ENCODE data around the gene CDH8. TPM values are rescaled to one million over a fixed set of nuclear protein-coding genes. Genes with fewer than 3 reads are reported as not detected.

The CDH8 gene
- total RNA-seq, 8 experiments from 2014 or later = 0.61 to 70.0 (median 20.3) TPM

GRCh38 chr16:61677776-61678175 lies 358.5 kb downstream of the CDH8 start:
- in situ Hi-C loops (cut with MboI; ENCODE audit: low pct_unique_long_range_greater_than_20kb in 2 of 9, low sequenced_read_pairs in 9 of 9, unreplicated experiment in 9 of 9) = no loop called here
- Histone ChIP-seq H3K4me3 (no peak overlapping the region), H3K27ac (no peak overlapping the region), H3K4me1 (replicated peaks in 1 of 2) (no peaks in the 10 kb centered on the region)
- ATAC-seq (replicated peaks in 6 of 8) = no peak
- WGBS, 10 experiments = 0 to 40% (median 15%) methylated on average over 2 to 5 of the region's 5 CpGs; no CpG with 5 or more reads in 2 of the 10 experiments

GRCh38 chr16:61676740-61677139 lies 359.5 kb downstream of the CDH8 start:
- in situ Hi-C loops (cut with MboI; ENCODE audit: low pct_unique_long_range_greater_than_20kb in 2 of 9, low sequenced_read_pairs in 9 of 9, unreplicated experiment in 9 of 9) = no loop called here
- WGBS, 10 experiments = 10 to 100% (median 75%) methylated on average over 1 to 2 of the region's 2 CpGs; no CpG with 5 or more reads in 2 of the 10 experiments
- Histone ChIP-seq H3K4me1 (replicated peaks in 1 of 2) (no peaks in the 10 kb centered on the region), H3K4me3 (no peak overlapping the region), H3K27ac (no peak overlapping the region)
- no peak for ATAC-seq (replicated peaks in 6 of 8)

GRCh38 chr16:61671161-61671560 lies 365.1 kb downstream of the CDH8 start:
- no peak overlapping the region for H3K27ac ChIP-seq
- in situ Hi-C loops (cut with MboI; ENCODE audit: low pct_unique_long_range_greater_than_20kb in 2 of 9, low sequenced_read_pairs in 9 of 9, unreplicated experiment in 9 of 9) = no loop called here
- H3K4me3 ChIP-seq = no peak overlapping the region
- H3K4me1 ChIP-seq (replicated peaks in 1 of 2) = no peaks in the 10 kb centered on the region
- WGBS, 10 experiments = 0 to 81% (median 49%) methylated on average over 1 to 3 of the region's 3 CpGs; no CpG with 5 or more reads in 2 of the 10 experiments
- no peak for ATAC-seq (replicated peaks in 6 of 8)

- H3K4me1 ChIP-seq (replicated peaks in 1 of 2) = no peaks in the 10 kb centered on the region
- in situ Hi-C loops (cut with MboI; ENCODE audit: low pct_unique_long_range_greater_than_20kb in 2 of 9, low sequenced_read_pairs in 9 of 9, unreplicated experiment in 9 of 9) = no loop called here
- H3K27ac ChIP-seq = no peak overlapping the region
- no peak for ATAC-seq (replicated peaks in 6 of 8)
- H3K4me3 ChIP-seq = no peak overlapping the region
- 80 to 100% methylated on average over 1 of the region's 1 CpG; no CpG with 5 or more reads in 8 of the 10 experiments for WGBS, 10 experiments
Measured at GRCh38 chr16:61665512-61665911, 370.7 kb downstream of the CDH8 start.

GRCh38 chr16:61659936-61660335 lies 376.3 kb downstream of the CDH8 start:
- Histone ChIP-seq H3K4me3 (no peak overlapping the region), H3K4me1 (replicated peaks in 1 of 2) (no peaks in the 10 kb centered on the region), H3K27ac (no peak overlapping the region)
- no peak for ATAC-seq (replicated peaks in 6 of 8)
- in situ Hi-C loops (cut with MboI; ENCODE audit: low pct_unique_long_range_greater_than_20kb in 2 of 9, low sequenced_read_pairs in 9 of 9, unreplicated experiment in 9 of 9) = no loop called here

GRCh38 chr16:61654962-61655361 lies 381.3 kb downstream of the CDH8 start:
- ATAC-seq (replicated peaks in 6 of 8) = no peak
- 0 to 100% (median 82%) methylated on average over 1 to 4 of the region's 4 CpGs; no CpG with 5 or more reads in 1 of the 10 experiments for WGBS, 10 experiments
- no peak overlapping the region for H3K27ac ChIP-seq
- no peaks in the 10 kb centered on the region for H3K4me1 ChIP-seq (replicated peaks in 1 of 2)
- in situ Hi-C loops (cut with MboI; ENCODE audit: low pct_unique_long_range_greater_than_20kb in 2 of 9, low sequenced_read_pairs in 9 of 9, unreplicated experiment in 9 of 9) = no loop called here
- H3K4me3 ChIP-seq = no peak overlapping the region

GRCh38 chr16:61653544-61653943 lies 382.7 kb downstream of the CDH8 start:
- Histone ChIP-seq H3K4me1 (replicated peaks in 1 of 2) (no peaks in the 10 kb centered on the region), H3K4me3 (no peak overlapping the region), H3K27ac (no peak overlapping the region)
- no peak for ATAC-seq (replicated peaks in 6 of 8)
- in situ Hi-C loops (cut with MboI; ENCODE audit: low pct_unique_long_range_greater_than_20kb in 2 of 9, low sequenced_read_pairs in 9 of 9, unreplicated experiment in 9 of 9) = no loop called here
- 3 to 100% (median 77%) methylated on average over 1 to 7 of the region's 7 CpGs for WGBS, 10 experiments

- H3K4me1 ChIP-seq (replicated peaks in 1 of 2) = no peaks in the 10 kb centered on the region
- ATAC-seq (replicated peaks in 6 of 8) = no peak
- H3K27ac ChIP-seq = no peak overlapping the region
- in situ Hi-C loops (cut with MboI; ENCODE audit: low pct_unique_long_range_greater_than_20kb in 2 of 9, low sequenced_read_pairs in 9 of 9, unreplicated experiment in 9 of 9) = no loop called here
- H3K4me3 ChIP-seq = no peak overlapping the region
Measured at GRCh38 chr16:61645561-61645960, 390.7 kb downstream of the CDH8 start.

GRCh38 chr16:61644736-61645135 lies 391.5 kb downstream of the CDH8 start:
- in situ Hi-C loops (cut with MboI; ENCODE audit: low pct_unique_long_range_greater_than_20kb in 2 of 9, low sequenced_read_pairs in 9 of 9, unreplicated experiment in 9 of 9) = no loop called here
- no peak for ATAC-seq (replicated peaks in 6 of 8)
- Histone ChIP-seq H3K4me1 (replicated peaks in 1 of 2) (no peaks in the 10 kb centered on the region), H3K4me3 (no peak overlapping the region), H3K27ac (no peak overlapping the region)
- WGBS, 10 experiments = 47 to 100% (median 94%) methylated on average over 1 to 3 of the region's 3 CpGs; no CpG with 5 or more reads in 1 of the 10 experiments

GRCh38 chr16:61617219-61617783 lies 418.9 kb downstream of the CDH8 start:
- Histone ChIP-seq H3K4me3 (no peak overlapping the region), H3K27ac (no peak overlapping the region), H3K4me1 (replicated peaks in 1 of 2) (no peaks in the 10 kb centered on the region)
- ATAC-seq (replicated peaks in 6 of 8) = no peak
- WGBS, 10 experiments = 0 to 90% (median 33%) methylated on average over 1 to 5 of the region's 5 CpGs; no CpG with 5 or more reads in 1 of the 10 experiments
- in situ Hi-C loops (cut with MboI; ENCODE audit: low pct_unique_long_range_greater_than_20kb in 2 of 9, low sequenced_read_pairs in 9 of 9, unreplicated experiment in 9 of 9) = no loop called here

GRCh38 chr16:61616088-61616487 lies 420.1 kb downstream of the CDH8 start:
- WGBS, 10 experiments = 0 to 100% (median 82%) methylated on average over 1 to 2 of the region's 2 CpGs; no CpG with 5 or more reads in 2 of the 10 experiments
- ATAC-seq (replicated peaks in 6 of 8) = no peak
- H3K4me1 ChIP-seq (replicated peaks in 1 of 2) = no peaks in the 10 kb centered on the region
- in situ Hi-C loops (cut with MboI; ENCODE audit: low pct_unique_long_range_greater_than_20kb in 2 of 9, low sequenced_read_pairs in 9 of 9, unreplicated experiment in 9 of 9) = no loop called here
- H3K27ac ChIP-seq = no peak overlapping the region
- H3K4me3 ChIP-seq = no peak overlapping the region

- ATAC-seq (replicated peaks in 6 of 8) = no peak
- Histone ChIP-seq H3K4me3 (no peak overlapping the region), H3K4me1 (replicated peaks in 1 of 2) (no peaks in the 10 kb centered on the region), H3K27ac (no peak overlapping the region)
- 0 to 100% (median 79%) methylated on average over 1 to 2 of the region's 4 CpGs; no CpG with 5 or more reads in 4 of the 10 experiments for WGBS, 10 experiments
- in situ Hi-C loops (cut with MboI; ENCODE audit: low pct_unique_long_range_greater_than_20kb in 2 of 9, low sequenced_read_pairs in 9 of 9, unreplicated experiment in 9 of 9) = no loop called here
Measured at GRCh38 chr16:61611847-61612491, 424.3 kb downstream of the CDH8 start.

- Histone ChIP-seq H3K4me1 (replicated peaks in 1 of 2) (no peaks in the 10 kb centered on the region), H3K27ac (no peak overlapping the region), H3K4me3 (no peak overlapping the region)
- in situ Hi-C loops (cut with MboI; ENCODE audit: low pct_unique_long_range_greater_than_20kb in 2 of 9, low sequenced_read_pairs in 9 of 9, unreplicated experiment in 9 of 9) = no loop called here
- WGBS, 10 experiments = 0 to 100% (median 57%) methylated on average over 1 of the region's 1 CpG; no CpG with 5 or more reads in 2 of the 10 experiments
- no peak for ATAC-seq (replicated peaks in 6 of 8)
Measured at GRCh38 chr16:61606581-61606980, 429.7 kb downstream of the CDH8 start.

All from motor neuron (in vitro differentiated cells).